ENCODE results near the gene PLEKHA6.

The PLEKHA6 gene

DNA sequence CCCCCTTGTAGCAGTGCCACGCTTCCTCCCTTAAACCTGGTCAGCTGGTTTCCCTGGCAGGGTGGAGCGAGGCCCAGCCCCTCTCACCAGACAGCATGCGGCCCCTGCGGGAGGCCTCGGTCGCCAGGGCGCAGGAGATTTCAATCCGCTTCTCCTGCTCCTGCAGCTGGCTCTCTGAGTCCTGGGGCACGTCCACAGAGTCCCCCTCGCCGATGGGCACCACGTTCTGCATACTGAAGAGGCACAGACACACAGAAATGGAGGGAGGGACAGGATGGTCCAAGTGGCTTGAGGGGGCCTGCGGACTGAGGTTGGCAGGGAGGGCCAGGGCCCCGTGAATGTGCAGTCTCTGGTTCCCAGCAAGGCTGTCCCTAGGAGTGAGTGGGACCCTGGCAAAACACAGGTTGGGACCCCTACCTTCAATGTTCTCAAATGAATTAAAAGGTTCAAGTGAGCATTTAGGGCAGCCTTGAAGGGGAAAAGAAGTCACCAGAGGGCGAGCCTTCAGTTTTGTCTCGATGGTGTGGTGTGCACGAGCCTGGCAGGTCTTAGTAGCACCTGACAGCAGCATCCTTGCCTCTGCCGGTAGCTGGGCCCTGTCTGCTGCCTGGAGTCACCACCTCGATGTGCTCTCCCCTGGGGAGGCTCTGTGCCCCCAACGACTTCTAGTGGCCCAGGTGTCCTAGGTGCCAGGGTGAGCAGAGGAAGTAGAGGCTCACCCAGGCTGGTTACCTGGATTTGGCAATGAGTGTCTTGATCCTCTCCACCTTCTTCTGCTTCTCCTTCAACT is 131.5 kb downstream of the PLEKHA6 start:
- DNase-seq, result no peak

DNA sequence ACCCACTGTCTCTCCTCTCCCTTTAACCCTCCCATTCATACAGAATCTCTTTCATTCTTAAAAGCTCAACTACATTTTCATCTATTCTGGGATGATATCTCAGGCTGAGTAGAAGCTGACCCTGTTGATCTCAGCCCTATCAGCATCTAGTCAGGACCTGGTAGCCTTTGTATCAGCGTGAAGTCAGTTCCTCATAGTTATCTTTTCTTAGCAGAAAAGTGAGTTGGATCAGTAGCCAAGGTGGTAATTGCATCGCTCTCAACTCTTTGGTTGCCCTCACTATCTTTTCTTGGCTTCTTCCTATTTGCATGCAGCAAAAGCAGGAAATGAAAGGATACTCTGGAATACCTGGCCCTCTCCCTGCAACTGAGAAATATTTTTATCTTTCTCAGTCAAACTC is 132.4 kb downstream of the PLEKHA6 start:
- peak; percentile 88 for DNase-seq

- DNase-seq, result peak; percentile 69
These were observed 133.6 kb downstream of the PLEKHA6 start for GRCh38 chr1:204225841-204226735.

GRCh38 chr1:204224655-204225054 is 135.1 kb downstream of the PLEKHA6 start:
- no peak for DNase-seq

- DNase-seq, result no peak
These were observed 136.4 kb downstream of the PLEKHA6 start for GRCh38 chr1:204223129-204223860.

GRCh38 chr1:204222764-204223055 is 137.0 kb downstream of the PLEKHA6 start:
- DNase-seq, result no peak

DNA sequence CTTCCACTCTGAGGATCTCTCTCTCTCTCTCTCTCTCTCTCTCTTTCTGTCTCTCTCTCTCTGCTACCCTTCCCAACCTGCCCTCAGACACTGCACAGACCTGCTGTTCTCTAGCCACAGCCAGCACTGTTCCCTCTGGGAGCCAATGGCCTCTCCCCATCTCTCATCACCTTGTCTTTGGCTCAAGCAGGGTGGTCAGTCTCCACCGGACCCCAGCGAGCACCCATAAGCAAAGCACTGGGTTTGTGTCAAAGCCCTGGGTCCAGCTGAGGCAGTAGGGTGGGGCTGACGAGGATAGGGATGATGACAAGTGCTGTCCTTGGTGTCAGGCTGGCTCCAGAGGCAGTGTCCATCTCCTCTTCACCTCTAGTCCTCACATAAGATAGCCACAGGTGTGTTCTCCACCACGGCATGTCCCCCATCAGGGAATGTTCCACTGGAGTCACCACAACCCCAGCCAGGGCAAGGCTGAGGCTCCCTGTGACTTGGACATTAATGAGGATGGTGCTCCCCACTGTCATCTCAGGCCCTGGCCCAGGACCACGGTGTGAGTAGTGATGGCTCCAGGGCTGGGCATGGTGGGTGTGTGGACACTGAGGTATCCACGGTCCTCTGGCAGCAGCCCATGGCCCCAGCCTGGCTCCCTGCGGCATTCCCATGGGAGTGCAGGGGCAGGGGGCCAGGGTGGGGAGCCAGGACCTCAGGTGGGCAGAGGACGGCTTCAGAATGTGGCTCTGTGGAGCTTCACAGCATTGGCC is 137.5 kb downstream of the PLEKHA6 start:
- no peak for DNase-seq

DNA sequence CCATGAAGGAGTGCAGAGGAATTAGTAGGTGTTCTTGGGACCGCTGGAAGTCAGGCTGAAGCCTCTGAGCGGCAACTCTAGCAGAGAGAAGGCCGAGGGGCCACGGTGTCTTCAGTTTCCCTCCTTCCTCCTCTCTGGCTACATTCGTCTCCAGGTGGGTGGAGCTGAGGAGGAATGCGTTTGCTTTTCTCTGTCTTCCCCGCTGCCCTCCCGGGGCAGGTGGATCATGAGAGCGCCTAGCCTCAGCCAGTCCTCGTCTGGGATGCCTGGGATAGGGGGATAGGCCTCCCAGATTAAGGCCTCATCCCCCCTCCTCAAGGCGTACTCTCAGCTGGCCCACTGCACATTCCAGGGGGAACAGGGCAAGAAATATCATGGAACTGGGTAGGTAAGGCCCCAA is 138.5 kb downstream of the PLEKHA6 start:
- no peak for DNase-seq

- no peak for DNase-seq
These were observed 139.6 kb downstream of the PLEKHA6 start for GRCh38 chr1:204219971-204220616.

GRCh38 chr1:204218552-204218951 is 141.2 kb downstream of the PLEKHA6 start:
- no peak for DNase-seq

DNA sequence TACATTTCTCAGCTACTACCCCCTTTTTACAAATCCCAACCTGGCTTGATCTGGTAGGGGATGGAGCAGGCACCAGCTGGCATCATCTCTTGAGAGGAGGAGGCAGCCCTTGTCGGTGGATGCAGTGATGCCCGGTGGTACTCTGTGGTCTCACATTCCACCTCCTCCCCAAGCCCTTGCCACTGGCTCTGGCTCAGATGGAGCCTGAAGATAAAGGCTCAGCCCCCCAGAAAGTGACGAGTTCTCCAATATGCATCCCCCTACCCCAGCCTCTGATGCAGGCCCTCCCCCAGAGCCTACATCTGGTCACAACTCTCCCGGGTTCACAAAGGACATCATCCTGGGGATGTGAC is 142.1 kb downstream of the PLEKHA6 start:
- DNase-seq, result no peak

DNA sequence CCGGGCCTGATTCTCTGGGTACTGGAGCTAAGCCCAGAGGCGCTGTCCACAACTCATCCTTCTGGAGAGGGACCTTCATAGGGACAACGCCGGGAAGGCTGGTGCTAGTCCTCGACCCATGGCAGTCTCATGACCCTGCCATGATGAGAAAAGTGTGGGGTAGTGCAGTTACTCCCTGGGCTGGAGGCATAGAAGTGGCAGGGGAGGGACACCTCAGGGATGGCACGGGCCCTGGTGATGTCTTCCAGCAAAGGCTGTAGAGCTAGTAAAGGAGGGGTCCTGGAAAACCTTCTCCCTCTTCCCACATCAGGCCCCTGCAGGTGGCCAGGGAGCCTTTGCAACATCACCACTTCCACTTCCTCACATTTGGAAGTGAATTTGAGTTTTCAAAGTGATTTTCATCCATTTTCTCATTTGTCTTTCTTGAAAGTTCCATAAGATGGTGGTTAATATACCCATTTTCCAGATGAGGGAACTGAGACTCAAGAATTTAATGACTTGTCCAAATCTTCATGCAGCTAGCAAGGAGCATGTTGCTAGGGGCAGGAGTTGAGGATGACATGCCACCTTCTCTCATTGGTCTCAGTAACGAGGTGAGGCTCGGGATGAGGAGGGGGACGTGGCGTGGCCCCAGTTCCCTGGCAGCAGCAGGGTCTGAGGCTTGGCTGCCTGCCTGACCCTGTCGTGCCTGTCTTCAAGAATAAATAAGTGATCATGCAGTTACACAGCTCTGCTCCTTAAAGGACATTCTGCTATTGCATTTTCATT is 142.7 kb downstream of the PLEKHA6 start:
- no peak for DNase-seq

GRCh38 chr1:204216236-204216635 is 143.5 kb downstream of the PLEKHA6 start:
- no peak for DNase-seq

DNA sequence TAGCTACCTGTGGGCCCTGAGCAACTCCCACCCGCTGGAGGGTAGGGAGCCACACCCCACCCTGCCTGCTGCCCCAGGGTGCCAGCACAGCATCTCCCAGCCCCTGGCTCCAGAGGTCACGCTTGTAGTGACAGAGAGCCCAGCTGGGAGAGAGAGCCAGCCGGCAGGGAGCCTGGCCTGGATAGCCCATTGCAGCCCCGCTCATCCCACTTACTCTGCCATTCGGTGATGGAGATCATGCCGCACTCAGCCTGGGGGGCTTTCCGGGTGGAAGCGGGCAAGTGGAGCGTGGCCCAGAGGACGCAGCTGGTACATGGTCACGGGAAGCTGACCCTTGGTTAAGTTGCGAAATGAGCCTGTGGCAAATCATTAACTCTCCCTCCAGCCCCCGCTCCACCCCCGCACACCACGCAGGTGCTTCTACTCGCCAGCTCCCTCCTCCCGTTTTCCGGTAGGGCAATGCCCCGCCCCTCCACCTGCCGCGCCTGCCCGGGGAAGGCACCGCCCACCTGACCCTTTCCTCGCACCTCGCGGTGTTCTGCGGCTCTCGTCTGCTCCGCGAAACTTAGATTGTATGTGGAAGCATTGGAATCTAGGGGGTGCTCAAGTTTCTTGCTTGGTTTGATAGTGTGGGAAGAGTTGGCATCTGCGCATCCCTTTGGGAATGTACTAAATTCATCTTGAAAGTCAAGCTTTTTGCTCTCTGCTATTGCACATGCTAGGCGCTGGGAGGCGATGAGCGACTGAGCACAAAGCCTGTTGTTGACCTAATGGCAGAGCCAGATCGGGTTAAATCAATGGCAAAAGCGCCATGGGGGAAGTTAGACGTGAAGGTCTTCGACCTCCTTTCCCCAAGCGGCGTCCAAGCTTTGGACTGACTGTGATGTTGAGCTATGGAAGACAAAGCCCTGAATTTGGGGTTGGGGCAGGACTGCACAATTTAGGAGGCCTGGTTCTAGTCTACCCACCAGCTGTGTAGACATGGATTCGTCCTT is 145.8 kb downstream of the PLEKHA6 start, which contains the start of gene GOLT1A:
Gene GOLT1A (minus strand): TSS at position 321 of the 995 bp plus-strand sequence. CDS start 82 bp downstream, at position 239.
- peak; percentile 68 for DNase-seq

- DNase-seq, result no peak
These were observed 147.0 kb downstream of the PLEKHA6 start for GRCh38 chr1:204212715-204213114.

DNA sequence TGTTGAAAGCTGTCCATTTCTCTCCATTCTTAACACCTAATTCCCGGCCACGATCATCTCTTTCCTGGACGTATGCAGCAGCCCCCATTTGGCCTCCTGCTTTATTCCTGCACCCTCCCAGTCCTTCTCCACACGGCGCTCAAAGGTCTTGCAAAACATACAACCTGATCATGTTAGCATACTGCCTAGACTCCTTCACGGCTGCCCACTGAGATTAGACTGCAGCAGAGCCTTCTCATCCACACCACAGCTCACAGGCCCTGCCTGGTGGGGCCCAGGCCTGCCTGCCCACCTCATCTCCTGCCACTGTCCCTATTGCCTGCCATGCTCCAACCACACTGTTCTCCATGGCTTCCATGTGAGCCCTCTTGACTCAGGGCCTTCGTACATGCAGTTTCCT is 148.7 kb downstream of the PLEKHA6 start:
- DNase-seq, result no peak

DNA sequence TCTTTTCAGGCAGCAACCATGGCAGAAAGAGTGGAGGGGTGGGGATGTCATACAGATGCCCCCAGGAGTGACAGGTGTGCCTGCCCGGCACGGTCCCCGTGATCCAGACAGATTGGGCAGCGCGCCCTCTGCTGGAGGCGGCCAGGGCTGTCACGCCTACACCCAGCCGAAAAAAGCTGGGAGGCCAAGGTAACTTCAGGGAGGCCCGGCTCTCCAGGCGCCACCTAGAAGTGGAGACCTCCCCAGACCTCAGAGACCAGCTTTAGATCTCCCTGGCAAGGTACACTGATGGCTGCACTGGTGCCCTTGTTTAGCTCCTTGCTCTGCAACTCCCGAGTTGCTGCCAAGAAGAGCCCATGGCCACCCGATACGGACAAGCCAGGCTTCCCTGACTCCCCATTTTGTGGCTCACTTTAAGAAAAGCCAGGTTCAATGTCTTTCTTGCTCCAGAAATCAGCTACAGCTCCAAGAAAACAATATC is 152.6 kb downstream of the PLEKHA6 start:
- peak; percentile 69 for DNase-seq

GRCh38 chr1:204206121-204206520 is 153.6 kb downstream of the PLEKHA6 start:
- peak; percentile 34 for DNase-seq

GRCh38 chr1:204205486-204205885 is 154.2 kb downstream of the PLEKHA6 start:
- no peak for DNase-seq

GRCh38 chr1:204204944-204205343 is 154.8 kb downstream of the PLEKHA6 start:
- no peak for DNase-seq

All from OCI-M1 (cell line).